H1 (cell line): ENCODE data around the gene MSH5.

Experiments used
- ATF2 ChIP-seq: IDR thresholded peaks from 2 replicates; pipeline ENCODE4 v1.6.1; 2012; ENCODE audit warnings: low read length, inconsistent platforms
- CREB1 ChIP-seq: IDR thresholded peaks from 2 replicates; pipeline ENCODE4 v1.6.1; 2012; ENCODE audit warnings: inconsistent platforms
- CTCF ChIP-seq, 3 experiments: IDR thresholded peaks; 1 replicate in 2 of 3; 2 replicates in 1 of 3; pipeline versions ENCODE4 v1.5.1 to v1.6.1; 2011; ENCODE audit warnings: low read length in 3 of 3, mild to moderate bottlenecking in 3 of 3, inconsistent platforms in 2 of 3, low read depth in 1 of 3, moderate library complexity in 1 of 3; ENCODE audit not compliant: insufficient read depth in 1 of 3; ENCODE audit errors: control extremely low read depth in 1 of 3
- EZH2 ChIP-seq: fragments of 200-600 bp; sonication (generic); IDR thresholded peaks from 2 replicates; pipeline ENCODE4 v1.7.1; 2012; ENCODE audit warnings: low read depth, mild to moderate bottlenecking, moderate library complexity, low read length, inconsistent platforms; ENCODE audit not compliant: severe bottlenecking
- HDAC6 ChIP-seq: IDR thresholded peaks from one replicate; pipeline ENCODE4 v1.7.1; 2012; ENCODE audit warnings: low read depth, mild to moderate bottlenecking, inconsistent platforms, low read length, moderate library complexity
- MAX ChIP-seq: IDR thresholded peaks from 2 replicates; pipeline ENCODE4 v1.6.1; 2012; ENCODE audit warnings: inconsistent platforms
- NRF1 ChIP-seq: IDR thresholded peaks from 2 replicates; pipeline ENCODE4 v1.6.1; 2011; ENCODE audit warnings: mild to moderate bottlenecking, low read depth, low read length, improper control_type of control experiment
- POLR2A ChIP-seq, 2 experiments: IDR thresholded peaks; 1 replicate in 1 of 2; 2 replicates in 1 of 2; pipeline ENCODE4 v1.6.1; 2011; ENCODE audit warnings: low read depth in 2 of 2, low read length in 2 of 2, mild to moderate bottlenecking in 2 of 2; ENCODE audit errors: control extremely low read depth in 1 of 2
- POLR2AphosphoS5 ChIP-seq: IDR thresholded peaks from 2 replicates; pipeline ENCODE4 v1.6.1; 2011; ENCODE audit warnings: low read depth, low read length
- RAD21 ChIP-seq, 2 experiments: IDR thresholded peaks in 1 of 2; conservative IDR thresholded peaks in 1 of 2; 2 replicates each; pipeline ENCODE4 v1.6.1; 2011; ENCODE audit warnings: low read depth in 2 of 2, low read length in 2 of 2, improper control_type of control experiment in 1 of 2, inconsistent platforms in 1 of 2, mild to moderate bottlenecking in 1 of 2, moderate library complexity in 1 of 2
- SIX5 ChIP-seq: IDR thresholded peaks from 2 replicates; pipeline ENCODE4 v1.6.1; 2011; ENCODE audit warnings: mild to moderate bottlenecking, low read depth, low read length

GRCh38 chr6:31729515-31729978 lies 10.3 kb upstream of the MSH5 start:
- no peak for TF ChIP-seq EZH2
- TF ChIP-seq POLR2A (IDR thresholded peaks at IDR 0.05; ENCODE audit: control extremely low read depth in 1 of 2, low read depth in 2 of 2, low read length in 2 of 2): no peak
- peak in 2 of 3 experiments; percentile 86 to 87; a peak in 3 of 4 replicates for TF ChIP-seq CTCF (IDR thresholded peaks at IDR 0.05; ENCODE audit: control extremely low read depth in 1 of 3, insufficient read depth in 1 of 3, low read depth in 1 of 3, low read length in 3 of 3)
- no peak; the same call in 1 of the 2 replicates for TF ChIP-seq MAX
- TF ChIP-seq POLR2AphosphoS5: no peak; the same call in none of the 2 replicates
- TF ChIP-seq CREB1: peak; percentile 32; the same call in 1 of the 2 replicates
- TF ChIP-seq RAD21 (IDR thresholded peaks at IDR 0.05 in 1 of 2, conservative IDR thresholded peaks at IDR 0.05 in 1 of 2; ENCODE audit: low read depth in 2 of 2, low read length in 2 of 2): peak; percentile 83 to 90
- TF ChIP-seq SIX5: no peak
- TF ChIP-seq HDAC6: no peak
- TF ChIP-seq ATF2: no peak
- TF ChIP-seq NRF1: no peak
